ENCODE data around the gene EYA4.

EYA4 gene

DNA sequence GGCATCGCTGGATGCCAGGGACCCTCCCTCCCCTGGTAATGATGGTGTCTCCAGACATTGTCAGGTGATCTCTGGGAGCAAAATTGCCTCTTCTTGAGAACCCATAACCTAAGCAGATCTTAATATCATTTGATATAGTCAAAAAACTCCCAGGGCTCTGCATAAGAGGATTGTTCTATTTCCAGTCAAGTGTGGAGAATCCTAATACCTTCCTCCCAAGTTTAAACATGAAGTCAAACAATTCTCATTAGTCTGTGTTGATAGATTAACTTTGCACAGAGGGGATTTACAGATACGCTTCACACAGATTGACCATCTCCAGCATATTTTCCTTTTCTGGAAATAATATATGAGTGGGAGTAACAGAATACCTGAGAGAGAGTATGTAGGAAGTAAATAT, 10.5 kb downstream of the EYA4 start:
- no peak for TF ChIP-seq ZNF274 (IDR thresholded peaks at IDR 0.05; ENCODE audit: low read depth, low read length)

GRCh38 chr6:133254552-133255228, 13.5 kb downstream of the EYA4 start:
- H3K4me3 ChIP-seq (ENCODE audit: low read length), result no peak overlapping the region
- no peak for TF ChIP-seq ZNF274 (IDR thresholded peaks at IDR 0.05; ENCODE audit: low read depth, low read length)

More for the DNA sequence above, 10.5 kb downstream of the EYA4 start:
- H3K4me3 ChIP-seq (ENCODE audit: low read length), result no peak overlapping the region

GRCh38 chr6:133257545-133258105, 16.5 kb downstream of the EYA4 start:
- no peak for TF ChIP-seq ZNF274 (IDR thresholded peaks at IDR 0.05; ENCODE audit: low read depth, low read length)
- H3K4me3 ChIP-seq (ENCODE audit: low read length), result no peak overlapping the region

DNA sequence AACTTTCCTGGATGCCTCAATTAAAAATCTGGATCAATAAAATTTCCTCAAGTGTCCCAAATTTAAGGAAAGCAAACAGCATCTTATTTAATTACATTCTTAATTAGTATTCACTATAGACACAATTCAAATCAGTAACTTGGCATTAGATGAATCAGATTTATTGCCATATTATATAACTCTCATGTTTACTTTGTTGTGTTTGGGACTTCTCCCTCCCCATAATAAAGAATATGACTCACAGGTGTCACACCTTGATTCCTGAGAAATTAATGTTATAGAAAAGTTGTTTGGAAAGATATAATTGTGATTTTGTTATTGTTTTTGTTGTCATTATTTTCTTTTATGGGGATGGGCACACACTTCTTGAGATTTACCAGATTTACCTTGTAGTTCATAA, 18.4 kb downstream of the EYA4 start:
- no peak overlapping the region for H3K4me3 ChIP-seq (ENCODE audit: low read length)
- no peak for TF ChIP-seq ZNF274 (IDR thresholded peaks at IDR 0.05; ENCODE audit: low read depth, low read length)

DNA sequence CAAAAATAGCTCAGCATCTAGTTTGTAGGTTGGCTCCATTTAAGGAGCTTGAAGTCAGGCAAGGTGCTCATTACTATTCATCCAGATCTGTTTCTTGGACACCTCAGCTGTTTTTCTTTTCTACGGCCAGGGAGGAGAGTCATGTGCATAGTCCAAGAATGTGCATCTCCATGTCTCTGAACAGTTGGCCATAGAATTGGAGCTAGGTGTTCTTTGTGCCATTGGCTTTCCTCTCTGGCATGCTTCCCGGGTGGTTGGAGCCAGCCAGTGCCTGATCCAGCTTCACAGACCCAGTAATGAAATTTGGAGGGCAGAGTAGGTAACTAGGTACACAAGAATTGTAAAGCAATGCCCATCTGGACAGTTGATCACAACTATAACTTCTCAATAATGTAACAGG, 21.6 kb downstream of the EYA4 start:
- no peak overlapping the region for H3K4me3 ChIP-seq (ENCODE audit: low read length)
- no peak for TF ChIP-seq ZNF274 (IDR thresholded peaks at IDR 0.05; ENCODE audit: low read depth, low read length)

GRCh38 chr6:133265066-133265465, 23.9 kb downstream of the EYA4 start:
- H3K4me3 ChIP-seq (ENCODE audit: low read length), result no peak overlapping the region
- TF ChIP-seq ZNF274 (IDR thresholded peaks at IDR 0.05; ENCODE audit: low read depth, low read length), result no peak

GRCh38 chr6:133266186-133266585, 25.0 kb downstream of the EYA4 start:
- H3K4me3 ChIP-seq (ENCODE audit: low read length), result no peak overlapping the region
- no peak for TF ChIP-seq ZNF274 (IDR thresholded peaks at IDR 0.05; ENCODE audit: low read depth, low read length)

- TF ChIP-seq ZNF274 (IDR thresholded peaks at IDR 0.05; ENCODE audit: low read depth, low read length), result no peak
Observed at GRCh38 chr6:133268621-133269020, 27.5 kb downstream of the EYA4 start.

GRCh38 chr6:133274813-133275212, 33.7 kb downstream of the EYA4 start:
- TF ChIP-seq ZNF274 (IDR thresholded peaks at IDR 0.05; ENCODE audit: low read depth, low read length), result no peak
- H3K4me3 ChIP-seq (ENCODE audit: low read length), result no peak overlapping the region

More at GRCh38 chr6:133268621-133269020, 27.5 kb downstream of the EYA4 start:
- no peak overlapping the region for H3K4me3 ChIP-seq (ENCODE audit: low read length)

- no peak for TF ChIP-seq ZNF274 (IDR thresholded peaks at IDR 0.05; ENCODE audit: low read depth, low read length)
- H3K4me3 ChIP-seq (ENCODE audit: low read length), result no peak overlapping the region
Observed at GRCh38 chr6:133275213-133275612, 34.1 kb downstream of the EYA4 start.

DNA sequence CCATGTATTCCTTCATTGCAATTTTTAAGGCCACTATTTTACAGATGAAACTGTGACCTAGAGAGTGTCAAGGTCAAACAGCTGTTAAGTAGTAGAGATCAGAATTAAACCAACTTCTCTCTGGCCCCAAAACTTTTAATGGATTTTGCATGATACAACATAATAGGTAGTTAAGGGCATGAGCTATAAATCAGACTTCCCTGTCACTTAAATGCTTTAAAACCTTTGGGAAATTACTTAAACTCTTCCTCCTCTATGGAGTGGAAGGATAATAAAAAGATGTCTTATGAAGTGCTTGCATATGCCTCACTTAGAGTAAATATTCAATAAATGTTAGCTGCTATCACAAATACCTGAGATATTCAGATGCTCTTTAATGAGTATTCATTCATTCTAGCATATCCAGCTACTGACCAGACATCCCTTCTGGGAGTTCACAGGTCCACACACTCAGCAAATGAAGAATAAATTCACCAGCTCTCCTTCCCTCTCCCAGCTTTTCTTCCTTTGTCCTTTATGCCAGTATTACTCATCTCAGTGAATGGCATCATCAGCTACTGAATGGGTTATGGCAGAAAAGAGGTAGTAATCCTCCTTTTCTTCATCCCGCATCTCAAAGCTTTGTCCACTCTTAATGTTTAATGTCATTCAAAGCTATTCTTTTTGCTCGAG, 36.2 kb downstream of the EYA4 start:
- TF ChIP-seq ZNF274 (IDR thresholded peaks at IDR 0.05; ENCODE audit: low read depth, low read length), result no peak

DNA sequence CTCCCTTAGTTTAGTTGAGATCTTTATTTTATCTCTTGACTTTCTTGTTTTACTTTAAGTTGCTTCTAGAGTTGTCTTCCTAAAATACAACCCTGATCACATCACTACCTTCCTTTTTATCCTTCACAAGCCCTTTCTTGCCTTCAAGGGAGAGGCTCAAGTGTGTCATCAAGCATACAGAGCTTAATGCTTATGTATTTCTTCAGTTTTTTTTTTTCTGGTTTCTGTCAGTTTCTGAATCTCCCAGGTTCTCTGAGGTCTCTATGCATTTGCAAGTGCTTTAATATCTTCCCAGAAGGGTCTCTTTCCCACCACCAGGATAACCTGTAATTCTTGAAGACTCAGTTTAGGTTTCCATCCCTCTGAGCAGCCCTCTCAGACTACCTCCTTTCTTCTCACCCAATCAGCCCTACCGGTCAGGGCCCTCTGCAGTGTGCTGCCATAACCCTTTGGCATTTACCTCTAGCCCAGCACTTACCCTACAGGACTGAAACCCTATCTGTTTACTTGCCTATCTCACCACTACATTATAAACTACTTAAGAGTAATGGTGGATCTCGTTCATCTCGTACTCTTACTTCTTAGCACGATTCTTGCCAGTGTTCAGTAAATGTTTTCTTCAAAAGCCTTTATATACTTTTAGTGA, 36.9 kb downstream of the EYA4 start:
- H3K4me3 ChIP-seq (ENCODE audit: low read length), result no peak overlapping the region
- TF ChIP-seq ZNF274 (IDR thresholded peaks at IDR 0.05; ENCODE audit: low read depth, low read length), result no peak

More for the DNA sequence above, 36.2 kb downstream of the EYA4 start:
- no peak overlapping the region for H3K4me3 ChIP-seq (ENCODE audit: low read length)

- no peak for TF ChIP-seq ZNF274 (IDR thresholded peaks at IDR 0.05; ENCODE audit: low read depth, low read length)
- H3K4me3 ChIP-seq (ENCODE audit: low read length), result no peak overlapping the region
Observed at GRCh38 chr6:133286765-133287164, 45.6 kb downstream of the EYA4 start.

DNA sequence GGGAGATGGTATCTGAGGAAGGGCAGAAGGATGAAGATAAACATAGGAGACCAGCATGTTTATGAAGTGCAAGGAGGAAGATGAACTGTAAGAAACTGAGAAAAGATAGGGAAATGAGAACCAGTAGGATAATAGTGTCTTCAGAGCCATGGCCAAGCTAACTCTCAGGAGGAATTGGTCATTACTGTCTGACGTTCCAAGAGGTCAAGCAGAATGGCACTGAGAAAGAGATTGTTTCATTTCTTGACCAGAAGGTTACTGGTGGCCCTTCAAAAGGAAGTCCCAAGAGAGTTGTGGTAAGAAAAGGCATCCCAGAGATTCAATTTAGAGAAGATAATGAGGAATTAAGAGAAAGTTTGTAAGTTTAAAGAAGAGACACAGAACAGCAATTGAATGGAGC, 47.5 kb downstream of the EYA4 start:
- no peak for TF ChIP-seq ZNF274 (IDR thresholded peaks at IDR 0.05; ENCODE audit: low read depth, low read length)
- H3K4me3 ChIP-seq (ENCODE audit: low read length), result no peak overlapping the region

All from GM08714 (cell line).